SKM-1 treated with dmso at 0.1 percent for 144 hours (cell line): ENCODE measurements around the gene STK33.
A peak's percentile ranks its signal among the peaks of the same experiment; 100 is the strongest.

Experiments used
- DNase-seq: peaks from one replicate; lab custom pipeline; 2025; ENCODE audit not compliant: unreplicated experiment; lab: John Stamatoyannopoulos, UW

STK33 gene

GRCh38 chr11:8604078-8604723 is 10.2 kb upstream of the STK33 start:
- DNase-seq: peak; percentile 75

DNA sequence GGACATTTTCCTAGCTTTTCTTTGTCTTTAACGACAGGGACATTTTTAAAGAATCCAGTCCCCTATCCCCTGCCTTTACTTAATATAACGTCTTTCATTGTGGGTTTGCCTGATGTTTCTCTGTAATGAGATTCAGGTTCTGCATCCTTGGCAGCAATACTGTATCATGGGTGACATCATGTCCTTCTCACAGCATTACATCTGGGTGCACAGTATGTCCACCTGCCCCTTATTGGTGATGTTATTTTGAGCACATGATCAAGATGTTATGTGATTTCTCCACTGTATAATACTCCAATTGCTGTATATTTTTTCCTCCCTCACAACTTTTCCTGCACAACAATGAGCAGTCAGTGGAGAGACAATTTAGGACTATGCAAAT is 9.7 kb upstream of the STK33 start:
- no peak for DNase-seq

GRCh38 chr11:8601376-8602133 is 7.5 kb upstream of the STK33 start:
- DNase-seq: no peak

GRCh38 chr11:8598506-8598905 is 4.5 kb upstream of the STK33 start:
- DNase-seq: no peak

- peak; percentile 43 for DNase-seq
These were observed 3.2 kb upstream of the STK33 start for GRCh38 chr11:8597182-8597581.

DNA sequence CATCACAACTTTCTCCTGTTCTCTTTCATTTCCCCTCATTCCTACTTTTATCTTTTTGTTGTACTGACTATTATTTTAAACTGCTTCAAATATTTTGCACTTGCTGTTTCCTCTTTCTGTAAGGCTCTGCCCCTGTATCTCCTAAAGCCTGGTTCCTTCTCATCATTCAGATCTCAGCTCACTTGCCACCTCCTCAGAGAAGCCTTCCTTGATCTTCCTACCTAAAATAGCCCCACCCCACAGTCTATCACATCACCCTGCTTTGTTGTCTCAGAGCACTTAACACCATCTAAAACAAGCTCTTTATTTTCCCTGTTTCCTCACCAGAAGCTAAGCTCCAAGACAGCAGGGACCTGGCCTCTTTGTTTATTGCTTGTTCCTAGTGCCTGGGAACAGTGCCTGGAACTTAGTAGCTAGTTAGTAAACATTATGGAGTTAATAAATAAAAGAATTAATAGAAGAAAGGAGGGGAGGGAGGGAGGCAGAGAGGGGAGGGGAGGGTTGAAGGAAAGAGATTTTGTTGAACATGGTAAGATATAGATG is 2.5 kb upstream of the STK33 start:
- no peak for DNase-seq

- no peak for DNase-seq
These were observed 573 bp downstream of the STK33 start for GRCh38 chr11:8593455-8593854.

GRCh38 chr11:8587915-8588314 is 6.1 kb downstream of the STK33 start:
- no peak for DNase-seq

DNA sequence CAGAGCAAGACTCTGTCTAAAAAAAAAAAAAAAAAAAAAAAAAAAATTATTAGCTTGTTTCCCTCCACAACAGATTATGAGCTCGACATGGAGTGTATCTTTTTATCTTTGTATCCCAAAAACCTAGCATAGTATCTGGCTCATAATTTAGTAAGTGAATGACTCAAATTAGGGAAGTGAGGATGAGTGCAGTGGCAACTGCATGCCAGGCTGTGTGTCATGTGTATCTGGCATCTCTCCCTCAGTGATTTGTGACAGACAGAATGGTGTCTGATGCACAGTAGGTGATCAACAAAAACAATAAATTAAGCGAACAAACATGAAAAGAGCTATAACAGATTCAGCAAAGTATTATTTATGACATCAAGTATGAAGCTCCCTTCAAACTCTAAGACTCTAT is 7.2 kb downstream of the STK33 start:
- peak; percentile 10 for DNase-seq

DNA sequence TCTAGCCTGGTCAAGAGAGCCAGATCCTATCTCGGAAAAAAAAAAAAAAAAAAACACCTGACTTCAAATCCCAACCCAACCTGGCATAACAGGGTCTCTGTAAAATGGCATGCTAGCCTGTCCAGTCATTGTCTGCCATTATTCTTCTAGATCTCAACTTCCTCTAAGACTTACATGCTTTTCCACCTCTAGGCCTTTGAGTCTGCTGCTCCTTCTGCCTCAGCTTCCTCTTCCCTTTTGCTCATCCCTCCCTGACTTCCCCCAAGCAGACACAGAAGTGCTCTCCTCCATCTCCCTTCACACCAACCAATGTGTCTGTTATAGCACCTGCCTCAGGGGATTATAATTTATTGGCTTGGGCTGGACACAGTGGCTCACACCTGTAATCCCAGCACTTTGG is 7.8 kb downstream of the STK33 start:
- peak; percentile 84 for DNase-seq

DNA sequence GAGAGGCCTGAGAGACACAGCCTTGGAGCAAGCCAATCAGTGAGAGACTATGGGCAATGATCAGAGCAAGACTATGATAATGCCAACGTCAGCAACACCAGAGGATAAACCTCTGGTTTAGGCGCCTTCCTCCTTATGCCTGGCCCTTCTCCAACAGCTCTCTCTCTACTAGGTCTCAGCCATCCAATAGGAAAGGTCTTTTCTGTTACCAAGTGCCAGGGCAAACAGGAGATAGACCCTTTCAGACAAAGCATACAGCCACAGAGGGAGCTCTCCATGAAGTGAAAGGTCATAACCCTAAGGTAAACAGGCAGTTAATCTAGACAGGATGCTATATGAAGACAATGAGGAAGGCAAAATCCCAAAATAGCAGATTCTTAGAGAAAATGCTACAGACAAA is 9.5 kb downstream of the STK33 start:
- no peak for DNase-seq

DNA sequence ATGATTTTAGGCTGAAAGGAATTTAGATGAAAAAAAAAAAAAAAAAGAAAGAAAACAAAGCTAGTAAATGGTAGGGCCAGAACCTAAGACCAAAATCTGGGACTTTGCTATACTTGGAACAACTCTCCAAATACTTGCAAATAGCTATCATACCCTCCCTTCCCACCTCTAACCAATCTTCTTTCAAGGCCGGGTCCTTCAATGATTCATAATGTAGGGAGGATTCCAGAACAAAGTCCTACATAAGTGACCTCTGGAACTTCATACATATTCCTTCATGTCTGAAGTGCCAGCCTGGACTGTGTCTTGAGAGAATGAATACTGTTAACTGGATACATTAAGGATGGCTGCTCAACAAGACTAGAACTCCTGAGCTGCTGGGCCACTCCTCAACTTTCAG is 9.9 kb downstream of the STK33 start:
- DNase-seq: no peak

DNA sequence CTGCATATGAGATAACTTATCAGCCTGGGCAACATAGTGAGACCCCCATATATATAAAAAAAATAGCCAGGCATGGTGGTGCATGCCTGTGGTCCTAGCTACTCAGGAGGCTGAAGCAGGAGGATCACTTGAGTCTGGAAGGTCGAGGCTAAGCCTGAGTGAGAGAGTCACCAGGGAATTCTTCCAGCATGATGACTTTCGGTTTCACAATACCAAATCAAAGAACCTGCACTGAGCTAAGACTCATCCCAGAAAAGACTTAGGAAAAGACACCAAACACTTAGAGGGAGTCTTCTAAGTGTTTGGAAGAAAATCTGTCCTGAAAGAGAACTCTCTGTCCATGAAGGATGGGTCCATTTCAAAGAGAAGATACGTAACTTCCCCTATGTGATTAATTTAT is 12.7 kb downstream of the STK33 start:
- no peak for DNase-seq

GRCh38 chr11:8577791-8578581 is 16.0 kb downstream of the STK33 start:
- no peak for DNase-seq

GRCh38 chr11:8574798-8575197 is 19.2 kb downstream of the STK33 start:
- no peak for DNase-seq

GRCh38 chr11:8573777-8574176 is 20.3 kb downstream of the STK33 start:
- no peak for DNase-seq

DNA sequence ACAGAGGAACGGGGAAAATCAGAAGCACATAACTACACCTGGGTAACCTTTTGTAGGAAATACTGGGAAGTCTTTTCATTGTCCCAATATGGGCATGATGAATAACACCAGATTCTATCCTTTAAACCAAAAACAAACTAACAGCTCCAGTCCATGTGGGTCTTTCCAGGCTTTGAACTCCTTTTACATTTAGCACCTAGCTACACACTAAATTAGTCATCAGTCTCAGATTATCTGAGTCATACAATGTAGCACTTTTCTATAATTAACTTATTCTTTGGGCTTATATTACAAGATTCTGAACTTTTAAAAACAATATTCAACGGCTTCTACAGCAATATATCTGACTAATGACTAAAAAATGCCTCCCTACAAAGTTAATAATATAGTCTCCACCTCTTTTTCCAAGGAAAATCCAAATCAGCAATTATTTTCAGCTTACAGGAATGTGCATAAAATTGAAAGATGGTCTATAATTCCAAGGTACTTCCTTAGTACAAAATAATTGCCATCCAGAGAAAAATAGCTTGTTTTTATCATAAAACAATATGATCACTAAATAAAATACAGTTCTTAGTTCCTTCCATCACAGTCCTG is 26.3 kb downstream of the STK33 start:
- DNase-seq: no peak

GRCh38 chr11:8566613-8567210 is 27.3 kb downstream of the STK33 start:
- no peak for DNase-seq

DNA sequence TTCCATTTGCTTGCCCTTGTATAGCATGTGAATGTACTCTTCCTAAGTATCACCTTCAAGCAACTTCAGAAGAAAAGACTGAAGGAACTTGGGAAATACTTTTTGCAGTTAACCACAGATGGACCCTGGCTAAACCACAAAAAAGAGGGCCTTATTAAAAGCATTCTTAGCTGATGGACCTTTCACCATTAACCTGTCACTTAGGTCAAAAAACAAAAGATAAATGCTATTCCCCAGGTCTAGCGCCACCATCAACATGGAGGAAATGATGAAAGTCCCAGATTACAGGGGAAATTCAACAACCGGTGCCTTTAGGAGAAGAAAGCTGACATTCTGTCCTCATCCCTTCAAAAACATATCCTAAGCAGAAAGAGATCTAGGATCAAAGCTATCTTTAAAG is 29.5 kb downstream of the STK33 start:
- no peak for DNase-seq

DNA sequence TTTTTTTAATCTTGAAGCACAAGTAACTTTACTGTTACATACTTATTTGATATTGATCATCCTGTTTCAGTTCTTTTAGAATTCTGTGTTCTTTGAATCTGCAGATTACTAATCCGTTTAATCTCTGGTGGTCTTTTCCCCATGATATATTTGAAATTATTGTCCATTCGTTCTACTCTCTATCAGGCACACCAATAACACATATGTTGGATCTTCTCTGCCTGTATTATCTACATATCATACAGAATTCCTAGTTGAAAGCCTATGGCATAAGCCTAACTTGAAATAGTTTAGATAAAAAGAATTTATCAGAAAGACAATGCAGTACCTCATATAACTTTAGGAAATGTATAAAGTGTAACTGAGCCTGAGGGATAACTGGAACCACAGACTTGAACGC is 32.6 kb downstream of the STK33 start:
- no peak for DNase-seq

DNA sequence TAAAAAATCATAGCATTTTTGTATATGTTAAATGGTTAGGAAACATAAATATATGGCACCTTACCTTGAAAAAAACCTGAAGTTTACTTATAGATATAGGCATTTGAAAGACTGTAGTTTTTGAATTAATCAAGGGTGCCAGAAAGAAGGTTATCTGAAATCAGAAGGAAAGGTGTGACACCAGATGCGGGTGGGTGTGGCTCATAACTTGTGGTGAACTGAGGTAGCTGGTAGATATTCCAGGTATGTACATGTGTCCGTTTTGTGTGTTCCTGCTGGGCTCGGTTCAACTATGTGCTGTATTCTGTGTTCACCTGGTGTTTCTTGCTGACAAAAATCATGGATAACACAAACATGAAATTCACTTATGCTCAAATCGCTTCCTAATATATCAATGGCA is 35.6 kb downstream of the STK33 start:
- no peak for DNase-seq
